ENCODE data around the gene RUSC2.
"Not testable (repeated sequence)": the region's sequence is repeated elsewhere in the genome, so short reads cannot be mapped to it uniquely, and the experiment has no call there.

RUSC2 gene

DNA sequence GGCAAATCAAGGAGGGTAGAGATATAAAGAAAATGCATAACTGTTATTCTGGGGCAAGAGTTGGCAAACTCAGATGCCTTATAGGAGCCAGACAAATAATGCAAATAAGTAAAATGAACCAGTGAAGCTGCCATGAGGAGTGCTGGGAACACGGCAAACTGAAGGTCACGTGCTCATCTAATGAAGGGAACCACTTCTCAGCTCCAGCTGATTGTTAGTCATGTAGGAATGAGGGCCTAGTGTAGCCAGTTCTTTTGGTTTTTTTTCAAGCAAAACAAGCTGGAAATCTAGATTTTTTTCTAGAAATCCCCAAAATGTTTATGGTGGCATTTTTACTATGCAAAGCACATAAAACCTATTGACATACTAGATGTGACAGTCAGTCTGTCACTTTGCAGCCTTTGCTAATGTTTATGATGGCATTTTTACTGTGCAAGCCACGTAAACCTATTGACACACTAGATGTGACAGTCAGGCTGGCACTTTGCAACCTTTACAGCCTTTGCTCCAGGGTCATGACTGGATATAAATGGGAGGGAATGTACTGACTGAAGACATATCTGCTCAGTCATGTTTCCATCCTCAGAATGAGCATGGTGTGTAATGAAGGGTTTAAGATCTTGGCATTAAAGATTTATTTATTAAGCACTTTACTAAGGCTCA, 39.4 kb downstream of the RUSC2 start:
- Histone ChIP-seq H3K27ac (ENCODE audit: low read depth, low read length) (no peak overlapping the region), H3K9ac (ENCODE audit: low read length in 5 of 5) (no peak overlapping the region), H3K36me3 (ENCODE audit: control insufficient read depth in 5 of 5, insufficient read depth in 5 of 5, low read length in 5 of 5) (no peaks in the 10 kb centered on the region), H3K4me1 (ENCODE audit: control insufficient read depth in 5 of 5, insufficient read depth in 5 of 5, low read length in 5 of 5) (peaks cover 0 to 27% (median 17%) of the 10 kb centered on the region in 5 donors), H3K9me3 (ENCODE audit: control insufficient read depth in 5 of 5, low read length in 5 of 5) (no peaks in the 10 kb centered on the region), H3K4me3 (ENCODE audit: low read depth in 1 of 5, low read length in 5 of 5) (no peak overlapping the region), H3K27me3 (ENCODE audit: control insufficient read depth in 5 of 5, insufficient read depth in 4 of 5, low read length in 5 of 5) (no peaks in the 10 kb centered on the region)

DNA sequence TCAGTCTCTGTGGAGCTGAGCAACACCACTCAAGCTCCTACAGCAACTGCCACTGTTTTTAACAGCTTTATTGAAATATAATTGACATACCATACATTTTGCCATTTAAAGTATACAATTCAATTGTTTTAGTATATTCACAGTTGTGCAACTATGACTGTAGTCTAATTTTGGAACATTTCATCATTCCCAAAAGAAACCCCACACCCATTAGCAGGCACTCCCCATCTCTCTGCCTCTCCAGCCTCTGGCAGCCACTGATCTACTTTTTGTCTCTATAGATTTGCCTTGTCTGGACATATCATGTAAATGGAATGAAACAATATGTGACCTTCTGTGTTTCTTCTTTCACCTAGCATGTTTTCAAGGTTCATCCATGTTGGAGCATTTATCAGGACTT, 43.5 kb downstream of the RUSC2 start:
- peaks cover 6 to 24% (median 17%) of the 10 kb centered on the region in 5 donors for H3K4me1 ChIP-seq (ENCODE audit: control insufficient read depth in 5 of 5, insufficient read depth in 5 of 5, low read length in 5 of 5)
- H3K27me3 ChIP-seq (ENCODE audit: control insufficient read depth in 5 of 5, insufficient read depth in 4 of 5, low read length in 5 of 5): no peaks in the 10 kb centered on the region
- no peak overlapping the region for H3K9ac ChIP-seq (ENCODE audit: low read length in 5 of 5)
- no peaks in the 10 kb centered on the region for H3K36me3 ChIP-seq (ENCODE audit: control insufficient read depth in 5 of 5, insufficient read depth in 5 of 5, low read length in 5 of 5)
- H3K9me3 ChIP-seq (ENCODE audit: control insufficient read depth in 5 of 5, low read length in 5 of 5): no peaks in the 10 kb centered on the region
- H3K27ac ChIP-seq (ENCODE audit: low read depth, low read length): no peak overlapping the region
- H3K4me3 ChIP-seq (ENCODE audit: low read depth in 1 of 5, low read length in 5 of 5): no peak overlapping the region

DNA sequence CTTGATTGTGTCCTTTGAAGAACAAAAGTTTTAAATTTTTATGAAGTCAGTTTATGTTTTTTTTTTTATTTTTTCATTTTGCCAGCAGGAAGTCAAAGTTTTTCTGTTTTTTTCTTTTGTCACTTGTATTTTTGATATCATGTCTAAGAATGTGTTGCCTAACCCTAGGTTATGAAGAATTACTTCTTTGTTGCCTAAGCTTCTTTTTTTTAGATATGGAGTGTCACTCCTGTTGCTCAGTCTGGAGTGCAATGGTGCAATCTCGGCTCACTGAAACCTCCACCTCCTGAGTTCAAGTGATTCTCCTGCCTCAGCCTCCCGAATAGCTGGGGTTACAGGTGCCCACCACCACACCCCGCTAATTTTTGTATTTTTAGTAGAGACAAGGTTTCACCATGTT, 45.0 kb downstream of the RUSC2 start:
- H3K9ac ChIP-seq (ENCODE audit: low read length in 5 of 5); H3K4me3 ChIP-seq (ENCODE audit: low read depth in 1 of 5, low read length in 5 of 5); H3K27me3 ChIP-seq (ENCODE audit: control insufficient read depth in 5 of 5, insufficient read depth in 4 of 5, low read length in 5 of 5); H3K27ac ChIP-seq (ENCODE audit: low read depth, low read length); H3K9me3 ChIP-seq (ENCODE audit: control insufficient read depth in 5 of 5, low read length in 5 of 5); H3K36me3 ChIP-seq (ENCODE audit: control insufficient read depth in 5 of 5, insufficient read depth in 5 of 5, low read length in 5 of 5): not testable (repeated sequence)
- peaks cover 14 to 37% (median 32%) of the 10 kb centered on the region in 5 donors for H3K4me1 ChIP-seq (ENCODE audit: control insufficient read depth in 5 of 5, insufficient read depth in 5 of 5, low read length in 5 of 5)

DNA sequence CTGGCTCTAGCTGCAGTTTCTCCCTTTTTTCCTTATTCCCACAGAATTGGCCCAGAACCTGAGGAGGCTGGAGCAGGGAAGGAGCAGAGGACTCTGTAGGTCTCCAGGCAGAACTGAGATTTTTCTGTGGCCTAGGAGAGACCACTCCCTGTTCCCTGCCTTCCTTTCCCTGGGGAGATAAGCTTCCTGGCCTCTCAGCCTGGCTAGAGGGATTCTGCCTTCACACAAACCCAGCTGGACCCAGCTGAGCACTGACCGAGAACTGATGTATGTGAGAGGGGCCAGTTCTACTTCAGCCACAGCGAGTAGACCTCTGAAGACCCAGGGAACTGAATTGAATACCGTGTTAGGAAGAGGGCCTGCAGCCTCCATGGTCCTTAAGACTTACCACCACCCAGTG, 48.0 kb downstream of the RUSC2 start:
- peak overlapping the region in 4 of 5 donors; percentile 11 to 73 (median 46) for H3K9ac ChIP-seq (ENCODE audit: low read length in 5 of 5)
- H3K27ac ChIP-seq (ENCODE audit: low read depth, low read length): peak overlapping the region; percentile 91
- peaks cover 14 to 46% (median 39%) of the 10 kb centered on the region in 5 donors for H3K4me1 ChIP-seq (ENCODE audit: control insufficient read depth in 5 of 5, insufficient read depth in 5 of 5, low read length in 5 of 5)
- no peaks in the 10 kb centered on the region for H3K9me3 ChIP-seq (ENCODE audit: control insufficient read depth in 5 of 5, low read length in 5 of 5)
- H3K36me3 ChIP-seq (ENCODE audit: control insufficient read depth in 5 of 5, insufficient read depth in 5 of 5, low read length in 5 of 5): peaks cover 0 to 6% (median 0%) of the 10 kb centered on the region in 5 donors
- peak overlapping the region in 4 of 5 donors; percentile 26 to 74 (median 68) for H3K4me3 ChIP-seq (ENCODE audit: low read depth in 1 of 5, low read length in 5 of 5)
- no peaks in the 10 kb centered on the region for H3K27me3 ChIP-seq (ENCODE audit: control insufficient read depth in 5 of 5, insufficient read depth in 4 of 5, low read length in 5 of 5)

DNA sequence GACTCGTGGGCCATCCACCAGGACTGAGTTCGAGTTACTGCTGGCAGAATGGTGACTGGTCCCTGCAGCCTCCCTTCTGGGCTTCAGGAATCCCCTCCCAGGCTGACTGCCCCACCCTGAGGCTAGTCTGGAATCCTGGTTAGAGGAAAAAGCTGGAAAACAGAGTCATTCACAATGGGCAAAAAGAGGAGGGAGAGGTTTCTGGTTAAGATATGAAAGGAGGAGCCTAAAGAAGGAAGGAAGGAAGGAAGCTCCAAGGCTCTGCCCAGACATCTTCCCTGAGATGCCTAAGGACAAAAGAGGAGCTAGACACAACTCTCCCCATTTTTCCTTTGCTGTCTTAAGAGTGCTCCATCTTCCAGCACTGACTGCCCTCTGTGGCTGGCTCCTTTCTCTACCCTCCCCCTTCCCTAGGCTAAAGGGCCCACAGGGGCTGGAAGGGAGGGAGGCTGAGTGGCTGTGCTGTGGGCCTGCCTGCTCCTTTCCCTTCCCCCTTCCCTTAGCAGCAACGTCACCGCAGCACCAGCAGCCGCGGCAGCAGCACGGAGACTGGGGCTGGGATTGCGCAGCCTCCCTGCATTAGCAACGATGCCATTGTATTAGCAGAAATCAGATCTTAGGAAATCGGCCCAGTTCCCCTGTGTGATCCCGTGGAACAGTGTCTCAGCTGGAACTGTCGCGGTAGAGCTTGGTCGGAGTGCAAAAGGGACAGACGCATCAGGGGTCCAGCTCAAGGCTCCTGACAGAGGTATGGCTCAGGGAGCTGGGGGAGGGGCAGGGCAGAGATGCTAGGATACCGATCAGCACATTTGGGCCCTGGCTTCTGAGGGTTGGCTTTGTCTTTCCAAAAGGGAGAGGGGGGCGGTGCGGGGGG, 48.7 kb downstream of the RUSC2 start:
- Histone ChIP-seq H3K36me3 (ENCODE audit: control insufficient read depth in 5 of 5, insufficient read depth in 5 of 5, low read length in 5 of 5) (peaks cover 0 to 6% (median 0%) of the 10 kb centered on the region in 5 donors), H3K27me3 (ENCODE audit: control insufficient read depth in 5 of 5, insufficient read depth in 4 of 5, low read length in 5 of 5) (no peaks in the 10 kb centered on the region), H3K9me3 (ENCODE audit: control insufficient read depth in 5 of 5, low read length in 5 of 5) (no peaks in the 10 kb centered on the region), H3K9ac (ENCODE audit: low read length in 5 of 5) (peak overlapping the region in 4 of 5 donors; percentile 11 to 73 (median 66)), H3K4me3 (ENCODE audit: low read depth in 1 of 5, low read length in 5 of 5) (peak overlapping the region; percentile 50 to 74 (median 66)), H3K27ac (ENCODE audit: low read depth, low read length) (peak overlapping the region; percentile 91), H3K4me1 (ENCODE audit: control insufficient read depth in 5 of 5, insufficient read depth in 5 of 5, low read length in 5 of 5) (peaks cover 14 to 46% (median 39%) of the 10 kb centered on the region in 5 donors)
